GM12878 (cell line): ENCODE data around the gene RADIL. TPM values are rescaled to one million over a fixed set of nuclear protein-coding genes. Genes with fewer than 3 reads are reported as not detected.

ENCODE experiments used
- ATAC-seq: fragments of 200-7000 bp; cut with Tn5 transposase; 3 replicates; pipeline ENCODE4 v1.9.1; 2020; ENCODE audit warnings: mild to moderate bottlenecking, moderate library complexity
- BruUV-seq: library from RNA; stranded (reverse); fragments of 400-500 nt; replicated peaks from 2 replicates; lab custom pipeline; 2021; lab: Mats Ljungman, UMichigan
- CTCF ChIA-PET: fragments of 300-600 bp; sonication (Branson Sonifier 250); formaldehyde crosslinking; extraction: SDS; loops from one replicate; lab custom pipeline; 2021; ENCODE audit warnings: inconsistent platforms; lab: Yijun Ruan, JAX
- POLR2A ChIA-PET: fragments of 350-600 bp; formaldehyde crosslinking; extraction: SDS; loops from one replicate; lab custom pipeline; 2021; ENCODE audit warnings: inconsistent platforms; lab: Charles Lee
- RAD21 ChIA-PET: fragments of 300-600 bp; sonication (Branson Sonifier 250); formaldehyde crosslinking; loops from one replicate; lab custom pipeline; 2023; ENCODE audit warnings: antibody characterized with exemption; ENCODE audit not compliant: unreplicated experiment; lab: Charles Lee
- SMC1A ChIA-PET: fragments of 300-600 bp; sonication (Branson Sonifier 250); formaldehyde crosslinking; loops from one replicate; lab custom pipeline; 2023; ENCODE audit not compliant: unreplicated experiment, uncharacterized antibody; lab: Charles Lee
- DNase-seq: peaks from one replicate; pipeline ENCODE4 v3.0.0-alpha.2; 2011; ENCODE audit warnings: low read depth, low spot score
- FAIRE-seq: peaks from 3 replicates; lab custom pipeline; 2011; peaks lifted over from hg19 to GRCh38; lab: Jason Lieb, UNC
- H2AFZ ChIP-seq: 2 replicates; pipeline ENCODE4 v1.6.0; 2011; ENCODE audit warnings: low read depth, low read length, control low read depth; ENCODE audit not compliant: control insufficient read depth
- H3K27ac ChIP-seq: 2 replicates; pipeline ENCODE4 v1.5.1; 2011; ENCODE audit warnings: control low read depth; ENCODE audit not compliant: control insufficient read depth, insufficient read depth
- H3K27me3 ChIP-seq, 2 experiments: replicated peaks in 1 of 2; 2 replicates each; pipeline versions ENCODE4 v1.6.0 to v1.6.1; 2011; ENCODE audit warnings: low read length in 1 of 2; ENCODE audit not compliant: control insufficient read depth in 2 of 2, insufficient read depth in 2 of 2
- H3K36me3 ChIP-seq, 2 experiments: 2 replicates each; pipeline ENCODE4 v1.5.1; 2011; ENCODE audit warnings: low read length in 1 of 2; ENCODE audit not compliant: control insufficient read depth in 2 of 2, insufficient read depth in 2 of 2
- H3K4me1 ChIP-seq: 2 replicates; pipeline ENCODE4 v1.6.1; 2011; ENCODE audit warnings: mild to moderate bottlenecking, low read length, moderate library complexity, mixed read lengths; ENCODE audit not compliant: control insufficient read depth, insufficient read depth
- H3K4me2 ChIP-seq: 2 replicates; pipeline ENCODE4 v1.6.0; 2011; ENCODE audit warnings: control low read depth; ENCODE audit not compliant: control insufficient read depth, insufficient read depth
- H3K4me3 ChIP-seq: fragments of 200-600 bp; sonication (generic); 2 replicates; pipeline ENCODE4 v1.5.1; 2016
- H3K79me2 ChIP-seq: 2 replicates; pipeline ENCODE4 v1.6.0; 2011; ENCODE audit warnings: low read length; ENCODE audit not compliant: control insufficient read depth, insufficient read depth
- H3K9ac ChIP-seq: 2 replicates; pipeline ENCODE4 v1.8.0; 2011; ENCODE audit warnings: low read length, control low read depth, mixed read lengths; ENCODE audit not compliant: control insufficient read depth, insufficient read depth
- H3K9me3 ChIP-seq: replicated peaks from 3 replicates; pipeline ENCODE4 v1.5.1; 2011; ENCODE audit warnings: mild to moderate bottlenecking, low read length; ENCODE audit not compliant: control insufficient read depth, insufficient read depth
- H4K20me1 ChIP-seq: 2 replicates; pipeline ENCODE4 v1.6.0; 2011; ENCODE audit not compliant: control insufficient read depth, insufficient read depth
- BACH1 ChIP-seq: fragments of 450-650 bp; IDR thresholded peaks from 2 replicates; pipeline ENCODE4 v1.6.1; 2017; ENCODE audit warnings: mild to moderate bottlenecking, borderline replicate concordance
- CBX5 ChIP-seq: sonication (generic); IDR thresholded peaks from 2 replicates; pipeline ENCODE4 v1.6.1; 2016; ENCODE audit warnings: low read depth, moderate library complexity, mild to moderate bottlenecking, inconsistent platforms
- DPF2 ChIP-seq: fragments of 450-650 bp; IDR thresholded peaks from 2 replicates; pipeline ENCODE4 v1.6.1; 2017; ENCODE audit warnings: mild to moderate bottlenecking
- IKZF1 ChIP-seq: fragments of 450-650 bp; conservative IDR thresholded peaks from 2 replicates; pipeline ENCODE4 v1.6.1; 2017; ENCODE audit warnings: antibody characterized with exemption, mild to moderate bottlenecking
- MTA2 ChIP-seq: fragments of 450-650 bp; IDR thresholded peaks from 2 replicates; pipeline ENCODE4 v1.6.1; 2016; ENCODE audit warnings: low read depth, mild to moderate bottlenecking, moderate library complexity
- NR2C1 ChIP-seq: fragments of 450-650 bp; IDR thresholded peaks from 2 replicates; pipeline ENCODE4 v1.6.1; 2017; ENCODE audit warnings: antibody characterized with exemption, mild to moderate bottlenecking, moderate library complexity
- POLR2A ChIP-seq: IDR thresholded peaks from 2 replicates; pipeline ENCODE4 v1.6.1; 2011; ENCODE audit warnings: low read depth, mild to moderate bottlenecking, low read length
- RUNX3 ChIP-seq: IDR thresholded peaks from 2 replicates; pipeline ENCODE4 v1.6.1; 2012; ENCODE audit warnings: low read length, inconsistent platforms
- SIX5 ChIP-seq: IDR thresholded peaks from 2 replicates; pipeline ENCODE4 v1.6.1; 2011; ENCODE audit warnings: mild to moderate bottlenecking, low read depth, low read length, moderate library complexity; ENCODE audit not compliant: severe bottlenecking
- SMAD1 ChIP-seq: fragments of 450-650 bp; IDR thresholded peaks from 2 replicates; pipeline ENCODE4 v1.6.1; 2018; ENCODE audit warnings: mild to moderate bottlenecking, low read depth; ENCODE audit not compliant: partially characterized antibody
- SPI1 ChIP-seq: IDR thresholded peaks from 2 replicates; pipeline ENCODE4 v1.6.1; 2011; ENCODE audit warnings: low read depth, mild to moderate bottlenecking, low read length, moderate library complexity, borderline replicate concordance; ENCODE audit not compliant: insufficient read depth
- ZSCAN29 ChIP-seq: fragments of 450-650 bp; IDR thresholded peaks from 2 replicates; pipeline ENCODE4 v1.6.1; 2017; ENCODE audit warnings: mild to moderate bottlenecking, moderate library complexity
- WGBS: methylation state at CpG from one replicate; pipeline ENCODE4 v1.1.6; 2016; ENCODE audit warnings: low lambda C conversion rate; ENCODE audit not compliant: insufficient replicate concordance, insufficient coverage; ENCODE audit errors: missing lambda C conversion rate; 5-methylcytosine and 5-hydroxymethylcytosine counted together
- in situ Hi-C: fragments of 300-500 bp; cut with MboI; formaldehyde crosslinking; loops from 9 replicates; pipeline ENCODE4 v1.14.3; 2018; ENCODE audit warnings: mixed read lengths
- intact Hi-C: fragments of 100-400 bp; cut with micrococcal nuclease; formaldehyde crosslinking; loops from one replicate; pipeline ENCODE4 v1.14.2; 2022; ENCODE audit not compliant: unreplicated experiment
- polyA plus RNA-seq, 11 experiments: library from polyadenylated mRNA; depleted of rRNA in 4 of 11; unstranded in 6 of 11; stranded (reverse) in 5 of 11; fragments of >200 nt; fragmentation: Nextera tagmentation in 4 of 11; fragmentation: Illumina TruSeq in 1 of 11; extraction: Ambion mirVana in 4 of 11; extraction: Trizol in 1 of 11; gene quantifications; 1 replicate in 1 of 11; 2 replicates in 10 of 11; pipeline versions ENCODE4 v1.2.1 to v1.2.3, GENCODE V29; 2011 to 2016; ENCODE audit warnings: inconsistent platforms in 2 of 11, missing spikeins in 2 of 11, low read depth in 1 of 11
- total RNA-seq, 4 experiments: library from RNA; depleted of rRNA in 3 of 4; stranded (reverse); fragments of >200 nt in 3 of 4; fragmentation: Illumina TruSeq in 1 of 4; extraction: Trizol in 1 of 4; gene quantifications; 2 replicates each; pipeline versions ENCODE4 v1.2.1 to v1.2.3, GENCODE V29; 2013 to 2021
- TF ChIP-seq, protein P1 (sequence below): fragments of 450-650 bp; IDR thresholded peaks from 2 replicates; pipeline ENCODE4 v1.6.1; 2017; ENCODE audit warnings: mild to moderate bottlenecking
- TF ChIP-seq, protein P2 (sequence below): fragments of 450-650 bp; IDR thresholded peaks from 2 replicates; pipeline ENCODE4 v1.6.1; 2017; ENCODE audit warnings: mild to moderate bottlenecking, moderate library complexity

Gene RADIL
- total and polyA plus RNA-seq, 10 of the 15 experiments (the other 5 are each of a cell fraction or from before 2014, with no cell fraction given): 0.05 to 0.06 TPM; not detected in 8

DNA sequence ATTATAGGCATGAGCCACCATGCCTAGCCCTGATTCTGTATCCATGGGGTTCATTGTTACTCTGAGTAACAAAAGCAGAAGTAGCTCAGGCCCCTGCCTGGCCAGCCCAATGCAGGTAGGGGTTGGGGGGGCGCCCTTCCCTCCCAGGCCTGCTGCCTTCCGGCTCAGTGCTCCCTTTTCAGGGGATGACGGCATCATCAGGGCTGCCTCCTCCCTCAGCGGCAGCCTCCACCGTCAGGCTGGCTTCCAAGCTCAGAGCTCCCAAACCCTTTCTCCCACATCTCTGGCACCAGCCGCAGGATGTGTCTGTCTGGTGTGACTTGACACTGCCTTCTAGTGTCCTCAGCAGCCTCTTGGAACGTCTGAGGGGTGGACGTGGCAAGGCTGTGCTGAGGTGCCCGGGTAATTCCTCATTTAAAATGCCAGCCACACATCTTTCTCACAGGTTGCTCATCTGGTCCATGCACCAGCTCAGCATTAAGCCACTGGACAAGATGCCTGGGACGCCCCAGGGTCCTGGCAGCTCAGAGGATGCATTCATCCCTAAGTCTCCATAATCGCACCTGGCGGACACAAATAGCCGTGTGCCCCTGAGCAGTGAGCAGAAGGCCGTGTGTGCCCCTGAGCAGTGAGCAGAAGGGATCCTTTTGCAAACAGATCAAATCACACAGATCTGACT is 59.9 kb downstream of the RADIL start:
- H3K4me2 ChIP-seq: no peak overlapping the region
- H4K20me1 ChIP-seq: no peaks in the 10 kb centered on the region
- no peak for FAIRE-seq
- H3K9ac ChIP-seq: no peak overlapping the region
- ChIA-PET SMC1A (no interaction called here), CTCF (no interaction called here), RAD21 (interaction anchor here (0.5 kb wide), 1 partner anchor 265 kb away, joined by 4 read pairs; no protein-coding TSS in a partner anchor), POLR2A (no interaction called here)
- no peaks in the 10 kb centered on the region for H3K79me2 ChIP-seq
- no peak overlapping the region for H2AFZ ChIP-seq
- H3K36me3 ChIP-seq: no peaks in the 10 kb centered on the region
- H3K4me1 ChIP-seq: no peaks in the 10 kb centered on the region
- no peak for DNase-seq
- no peak for TF ChIP-seq SPI1
- TF ChIP-seq, protein P1, sequence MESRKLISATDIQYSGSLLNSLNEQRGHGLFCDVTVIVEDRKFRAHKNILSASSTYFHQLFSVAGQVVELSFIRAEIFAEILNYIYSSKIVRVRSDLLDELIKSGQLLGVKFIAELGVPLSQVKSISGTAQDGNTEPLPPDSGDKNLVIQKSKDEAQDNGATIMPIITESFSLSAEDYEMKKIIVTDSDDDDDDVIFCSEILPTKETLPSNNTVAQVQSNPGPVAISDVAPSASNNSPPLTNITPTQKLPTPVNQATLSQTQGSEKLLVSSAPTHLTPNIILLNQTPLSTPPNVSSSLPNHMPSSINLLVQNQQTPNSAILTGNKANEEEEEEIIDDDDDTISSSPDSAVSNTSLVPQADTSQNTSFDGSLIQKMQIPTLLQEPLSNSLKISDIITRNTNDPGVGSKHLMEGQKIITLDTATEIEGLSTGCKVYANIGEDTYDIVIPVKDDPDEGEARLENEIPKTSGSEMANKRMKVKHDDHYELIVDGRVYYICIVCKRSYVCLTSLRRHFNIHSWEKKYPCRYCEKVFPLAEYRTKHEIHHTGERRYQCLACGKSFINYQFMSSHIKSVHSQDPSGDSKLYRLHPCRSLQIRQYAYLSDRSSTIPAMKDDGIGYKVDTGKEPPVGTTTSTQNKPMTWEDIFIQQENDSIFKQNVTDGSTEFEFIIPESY: no peak
- TF ChIP-seq, protein P2, sequence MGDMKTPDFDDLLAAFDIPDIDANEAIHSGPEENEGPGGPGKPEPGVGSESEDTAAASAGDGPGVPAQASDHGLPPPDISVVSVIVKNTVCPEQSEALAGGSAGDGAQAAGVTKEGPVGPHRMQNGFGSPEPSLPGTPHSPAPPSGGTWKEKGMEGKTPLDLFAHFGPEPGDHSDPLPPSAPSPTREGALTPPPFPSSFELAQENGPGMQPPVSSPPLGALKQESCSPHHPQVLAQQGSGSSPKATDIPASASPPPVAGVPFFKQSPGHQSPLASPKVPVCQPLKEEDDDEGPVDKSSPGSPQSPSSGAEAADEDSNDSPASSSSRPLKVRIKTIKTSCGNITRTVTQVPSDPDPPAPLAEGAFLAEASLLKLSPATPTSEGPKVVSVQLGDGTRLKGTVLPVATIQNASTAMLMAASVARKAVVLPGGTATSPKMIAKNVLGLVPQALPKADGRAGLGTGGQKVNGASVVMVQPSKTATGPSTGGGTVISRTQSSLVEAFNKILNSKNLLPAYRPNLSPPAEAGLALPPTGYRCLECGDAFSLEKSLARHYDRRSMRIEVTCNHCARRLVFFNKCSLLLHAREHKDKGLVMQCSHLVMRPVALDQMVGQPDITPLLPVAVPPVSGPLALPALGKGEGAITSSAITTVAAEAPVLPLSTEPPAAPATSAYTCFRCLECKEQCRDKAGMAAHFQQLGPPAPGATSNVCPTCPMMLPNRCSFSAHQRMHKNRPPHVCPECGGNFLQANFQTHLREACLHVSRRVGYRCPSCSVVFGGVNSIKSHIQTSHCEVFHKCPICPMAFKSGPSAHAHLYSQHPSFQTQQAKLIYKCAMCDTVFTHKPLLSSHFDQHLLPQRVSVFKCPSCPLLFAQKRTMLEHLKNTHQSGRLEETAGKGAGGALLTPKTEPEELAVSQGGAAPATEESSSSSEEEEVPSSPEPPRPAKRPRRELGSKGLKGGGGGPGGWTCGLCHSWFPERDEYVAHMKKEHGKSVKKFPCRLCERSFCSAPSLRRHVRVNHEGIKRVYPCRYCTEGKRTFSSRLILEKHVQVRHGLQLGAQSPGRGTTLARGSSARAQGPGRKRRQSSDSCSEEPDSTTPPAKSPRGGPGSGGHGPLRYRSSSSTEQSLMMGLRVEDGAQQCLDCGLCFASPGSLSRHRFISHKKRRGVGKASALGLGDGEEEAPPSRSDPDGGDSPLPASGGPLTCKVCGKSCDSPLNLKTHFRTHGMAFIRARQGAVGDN: no peak
- no peak for TF ChIP-seq IKZF1
- TF ChIP-seq NR2C1: no peak
- TF ChIP-seq SIX5: no peak
- no peak for TF ChIP-seq POLR2A
- TF ChIP-seq RUNX3: no peak
- no peak for TF ChIP-seq DPF2
- TF ChIP-seq BACH1: no peak
- no peak for TF ChIP-seq CBX5
- no peak for TF ChIP-seq MTA2
- no peak for TF ChIP-seq SMAD1
- TF ChIP-seq ZSCAN29: no peak
- in situ Hi-C loops (no loop called here), intact Hi-C loops (loop anchor here (10.0 kb wide), 1 partner anchor 151 kb away; no protein-coding TSS in a partner anchor)
- H3K4me3 ChIP-seq: no peak overlapping the region
- no peak for ATAC-seq
- no peaks in the 10 kb centered on the region for H3K9me3 ChIP-seq
- no peaks in the 10 kb centered on the region for H3K27me3 ChIP-seq
- WGBS: 23% methylated on average over 14 of the region's 14 CpGs
- no peak overlapping the region for H3K27ac ChIP-seq
- no TSS peak for BruUV-seq
